ENCODE measurements around the gene MBD3L5. TPM values are rescaled to one million over a fixed set of nuclear protein-coding genes. Genes with fewer than 3 reads are reported as not detected.

MBD3L5 gene
- polyA plus RNA-seq, 3 donors, result not detected

Other genes starting within 250 kb of the MBD3L5 start
- under 1 TPM in 1 of 3 donors, not detected in 2; 0.16 TPM for gene ADGRE1, start 143.0 kb upstream of the MBD3L5 start, polyA plus RNA-seq (ENCODE audit: insufficient read length in 3 of 3)
- gene MBD3L2B, start 9.1 kb upstream of the MBD3L5 start, polyA plus RNA-seq (ENCODE audit: insufficient read length in 3 of 3), result not detected
- gene MBD3L4, start 9.6 kb downstream of the MBD3L5 start, polyA plus RNA-seq (ENCODE audit: insufficient read length in 3 of 3), result not detected
- not detected for gene MBD3L2, start 18.7 kb downstream of the MBD3L5 start, polyA plus RNA-seq (ENCODE audit: insufficient read length in 3 of 3)
- gene MBD3L3, start 28.1 kb downstream of the MBD3L5 start, polyA plus RNA-seq (ENCODE audit: insufficient read length in 3 of 3), result not detected
- gene ZNF557, start 39.1 kb downstream of the MBD3L5 start, polyA plus RNA-seq (ENCODE audit: insufficient read length in 3 of 3), result 10 to 100 TPM in 1 of 3 donors, 1 to 10 TPM in 2; 7.2 to 10.2 (median 9.6) TPM